HG02571 (cell line): ENCODE data around the gene TNFAIP2.
"Not testable (repeated sequence)": the region's sequence is repeated elsewhere in the genome, so short reads cannot be mapped to it uniquely, and the experiment has no call there.

ENCODE experiments used
- ATAC-seq: cut with Tn5 transposase; IDR thresholded peaks from one replicate; pipeline ENCODE4 v1.9.1; 2021; ENCODE audit warnings: mild to moderate bottlenecking, moderate library complexity; ENCODE audit not compliant: unreplicated experiment

TNFAIP2 gene

GRCh38 chr14:103105580-103106150, 17.6 kb upstream of the TNFAIP2 start:
- no peak for ATAC-seq

GRCh38 chr14:103107455-103107854, 15.8 kb upstream of the TNFAIP2 start:
- ATAC-seq = no peak

GRCh38 chr14:103107941-103108748, 15.1 kb upstream of the TNFAIP2 start:
- no peak for ATAC-seq

- peak; percentile 45 for ATAC-seq
Measured at GRCh38 chr14:103108749-103109207, 14.5 kb upstream of the TNFAIP2 start.

- no peak for ATAC-seq
Measured at GRCh38 chr14:103109535-103110441, 13.5 kb upstream of the TNFAIP2 start.

GRCh38 chr14:103110681-103111231, 12.5 kb upstream of the TNFAIP2 start:
- ATAC-seq = no peak

- no peak for ATAC-seq
Measured at GRCh38 chr14:103111232-103111868, 11.9 kb upstream of the TNFAIP2 start.

- no peak for ATAC-seq
Measured at GRCh38 chr14:103112400-103113243, 10.6 kb upstream of the TNFAIP2 start.

- ATAC-seq = no peak
Measured at GRCh38 chr14:103113303-103113702, 10.0 kb upstream of the TNFAIP2 start.

GRCh38 chr14:103113774-103114173, 9.5 kb upstream of the TNFAIP2 start:
- no peak for ATAC-seq

GRCh38 chr14:103115086-103115679, 8.1 kb upstream of the TNFAIP2 start:
- ATAC-seq = not testable (repeated sequence)

GRCh38 chr14:103115845-103116572, 7.3 kb upstream of the TNFAIP2 start:
- ATAC-seq = no peak

GRCh38 chr14:103116636-103117035, 6.6 kb upstream of the TNFAIP2 start:
- no peak for ATAC-seq

GRCh38 chr14:103117499-103117898, 5.8 kb upstream of the TNFAIP2 start:
- ATAC-seq = not testable (repeated sequence)

GRCh38 chr14:103118018-103118662, 5.1 kb upstream of the TNFAIP2 start:
- no peak for ATAC-seq

GRCh38 chr14:103118663-103119404, 4.4 kb upstream of the TNFAIP2 start:
- no peak for ATAC-seq

GRCh38 chr14:103119527-103119926, 3.7 kb upstream of the TNFAIP2 start:
- ATAC-seq = not testable (repeated sequence)
